Ovary (tissue), 9 donors: Measurements from ENCODE around the gene SMIM14. TPM values are rescaled to one million over a fixed set of nuclear protein-coding genes. Genes with fewer than 3 reads are reported as not detected.
"Not testable (repeated sequence)": the region's sequence is repeated elsewhere in the genome, so short reads cannot be mapped to it uniquely, and the experiment has no call there.

Experiments used
- DNase-seq, 5 donors: peaks; one replicate each; pipeline ENCODE4 v3.0.0-alpha.2; 2019 to 2020
- H3K27ac ChIP-seq, 2 donors: fragments of 200-600 bp; one replicate each; pipeline versions ENCODE4 v1.5.1 to v1.8.0; 2019 to 2022
- H3K27me3 ChIP-seq: fragments of 200-600 bp; one replicate; pipeline ENCODE4 v1.8.0; 2022
- H3K36me3 ChIP-seq: fragments of 200-600 bp; sonication (generic); one replicate; pipeline ENCODE4 v1.5.1; 2019
- H3K4me1 ChIP-seq: one replicate; pipeline ENCODE4 v1.8.1; 2013; ENCODE audit warnings: mild to moderate bottlenecking, moderate library complexity; ENCODE audit not compliant: insufficient read depth
- H3K4me3 ChIP-seq: fragments of 200-600 bp; sonication (generic); one replicate; pipeline ENCODE4 v1.5.1; 2017
- H3K9me3 ChIP-seq, 2 donors: fragments of 200-600 bp in 1 of 2; sonication (generic) in 1 of 2; one replicate each; pipeline versions ENCODE4 v1.5.1 to v1.8.1; 2013 to 2019; ENCODE audit warnings: mild to moderate bottlenecking in 1 of 2, moderate library complexity in 1 of 2
- CTCF ChIP-seq, 3 donors: fragments of 450-650 bp in 2 of 3; fragments of 200-600 bp in 1 of 3; IDR thresholded peaks; one replicate each; pipeline versions ENCODE4 v1.5.1 to v1.8.0; 2016 to 2022; ENCODE audit warnings: antibody characterized with exemption in 3 of 3, mild to moderate bottlenecking in 1 of 3
- EP300 ChIP-seq: sonication (generic); formaldehyde crosslinking; IDR thresholded peaks from one replicate; pipeline ENCODE4 v1.6.1; 2017; ENCODE audit warnings: antibody characterized with exemption
- POLR2A ChIP-seq: fragments of 450-650 bp; IDR thresholded peaks from one replicate; pipeline ENCODE4 v1.6.1; 2017; ENCODE audit warnings: antibody characterized with exemption, mild to moderate bottlenecking, moderate library complexity
- WGBS, 3 donors: extraction: QIAGEN DNeasy Blood & Tissue Kit in 1 of 3; methylation state at CpG; one replicate each; pipeline versions ENCODE4 v1.1.5 to v1.1.7; 2013 to 2017; 5-methylcytosine and 5-hydroxymethylcytosine counted together
- intact Hi-C, 4 donors: fragments of 100-400 bp; cut with DNase I; formaldehyde crosslinking; loops; one replicate each; pipeline versions ENCODE4 v1.11.0 to v1.15.1; 2022 to 2023
- polyA plus RNA-seq, 2 donors: library from polyadenylated mRNA; stranded (reverse); fragments of 200-250 nt in 1 of 2; fragments of 350-450 nt in 1 of 2; fragmentation: Illumina TruSeq in 1 of 2; extraction: RNeasy Lipid Tissue Mini Kit (QIAGEN cat#74804) in 1 of 2; gene quantifications; one replicate each; pipeline ENCODE4 v1.2.3, GENCODE V29; 2013 to 2014
- total RNA-seq, 7 donors: library from RNA; depleted of rRNA in 2 of 7; stranded (reverse); fragments of >200 nt in 2 of 7; fragmentation: NEBNext Ultra II Directional in 3 of 7; extraction: Animal tissue kit (Norgen Biotek cat#: 25700) in 3 of 7; gene quantifications; one replicate each; pipeline versions ENCODE4 v1.1.0 to v1.2.4, GENCODE V29; 2016 to 2023
- donor health status: DM: no; HTN: no; CAD: no; lungs with moderate emphysema.
- donor health status: DM: no; HTN: no; CAD: no.
- donor health status: Bipolar disorder and iron deficiency.
- donor health status: DM: yes; HTN: yes; CAD: no.
- donor health status: DM: no; HTN: no; CAD: no.
- donor health status: DM: yes; HTN: yes; CAD: no.

The SMIM14 gene
- total and polyA plus RNA-seq, 9 donors, result 18.8 to 83.6 (median 56.9) TPM

GRCh38 chr4:39521253-39521919 is 117.3 kb downstream of the SMIM14 start:
- H3K4me3 ChIP-seq, result no peak overlapping the region
- peaks cover 2% of the 10 kb centered on the region for H3K4me1 ChIP-seq
- no peaks in the 10 kb centered on the region for H3K36me3 ChIP-seq
- no peak overlapping the region for H3K27ac ChIP-seq
- H3K27me3 ChIP-seq, result no peaks in the 10 kb centered on the region
- no peak for DNase-seq
- H3K9me3 ChIP-seq, result no peaks in the 10 kb centered on the region
- WGBS, 3 donors, result 51 to 61% (median 56%) methylated on average over 5 of the region's 5 CpGs
- intact Hi-C loops, result loop anchor here in 2 of 4 donors (10.0 kb wide), 1 partner anchor 113 kb away; the partner anchor contains the start of gene SMIM14 (in 2 of the 2)
- TF ChIP-seq CTCF (IDR thresholded peaks at IDR 0.05) (no peak), POLR2A (no peak), EP300 (no peak)

GRCh38 chr4:39518484-39518883 is 120.2 kb downstream of the SMIM14 start:
- 94 to 96% (median 95%) methylated on average over 6 of the region's 6 CpGs for WGBS, 3 donors

GRCh38 chr4:39516407-39516966 is 122.2 kb downstream of the SMIM14 start:
- intact Hi-C loops, result no loop called here
- TF ChIP-seq EP300 (no peak), CTCF (IDR thresholded peaks at IDR 0.05) (no peak), POLR2A (no peak)
- no peaks in the 10 kb centered on the region for H3K36me3 ChIP-seq
- no peak overlapping the region for H3K27ac ChIP-seq
- peaks cover 4% of the 10 kb centered on the region for H3K4me1 ChIP-seq
- H3K9me3 ChIP-seq, result no peaks in the 10 kb centered on the region
- WGBS, 3 donors, result 72 to 90% (median 80%) methylated on average over 2 of the region's 2 CpGs
- DNase-seq, result no peak
- H3K4me3 ChIP-seq, result no peak overlapping the region
- H3K27me3 ChIP-seq, result no peaks in the 10 kb centered on the region

More at GRCh38 chr4:39518484-39518883, 120.2 kb downstream of the SMIM14 start:
- Histone ChIP-seq H3K27ac (no peak overlapping the region), H3K9me3 (no peaks in the 10 kb centered on the region), H3K4me3 (no peak overlapping the region), H3K4me1 (peaks cover 4% of the 10 kb centered on the region), H3K27me3 (no peaks in the 10 kb centered on the region), H3K36me3 (no peaks in the 10 kb centered on the region)
- no peak for DNase-seq
- TF ChIP-seq CTCF (IDR thresholded peaks at IDR 0.05), result no peak
- no peak for TF ChIP-seq EP300
- no peak for TF ChIP-seq POLR2A
- intact Hi-C loops, result no loop called here

GRCh38 chr4:39515669-39516401 is 122.8 kb downstream of the SMIM14 start:
- intact Hi-C loops, H3K36me3 ChIP-seq: not testable (repeated sequence)
- 95% methylated on average over 14 of the region's 14 CpGs for WGBS, 3 donors

More at GRCh38 chr4:39515669-39516401, 122.8 kb downstream of the SMIM14 start:
- DNase-seq, H3K9me3 ChIP-seq, H3K27me3 ChIP-seq, H3K4me1 ChIP-seq, H3K4me3 ChIP-seq: not testable (repeated sequence)
- H3K27ac ChIP-seq, result peak overlapping the region in 1 of 2 donors; percentile 4
